Jurkat, Clone E6-1 (cell line): Measurements from ENCODE around the gene KREMEN1.

Experiments used
- DNase-seq: peaks from one replicate; pipeline ENCODE4 v3.0.0-alpha.2; 2011; ENCODE audit warnings: low read depth, low spot score
- H3K4me3 ChIP-seq: 2 replicates; pipeline ENCODE4 v1.5.1; 2011; ENCODE audit warnings: mild to moderate bottlenecking, low read length, control low read depth, moderate library complexity

Gene KREMEN1

DNA sequence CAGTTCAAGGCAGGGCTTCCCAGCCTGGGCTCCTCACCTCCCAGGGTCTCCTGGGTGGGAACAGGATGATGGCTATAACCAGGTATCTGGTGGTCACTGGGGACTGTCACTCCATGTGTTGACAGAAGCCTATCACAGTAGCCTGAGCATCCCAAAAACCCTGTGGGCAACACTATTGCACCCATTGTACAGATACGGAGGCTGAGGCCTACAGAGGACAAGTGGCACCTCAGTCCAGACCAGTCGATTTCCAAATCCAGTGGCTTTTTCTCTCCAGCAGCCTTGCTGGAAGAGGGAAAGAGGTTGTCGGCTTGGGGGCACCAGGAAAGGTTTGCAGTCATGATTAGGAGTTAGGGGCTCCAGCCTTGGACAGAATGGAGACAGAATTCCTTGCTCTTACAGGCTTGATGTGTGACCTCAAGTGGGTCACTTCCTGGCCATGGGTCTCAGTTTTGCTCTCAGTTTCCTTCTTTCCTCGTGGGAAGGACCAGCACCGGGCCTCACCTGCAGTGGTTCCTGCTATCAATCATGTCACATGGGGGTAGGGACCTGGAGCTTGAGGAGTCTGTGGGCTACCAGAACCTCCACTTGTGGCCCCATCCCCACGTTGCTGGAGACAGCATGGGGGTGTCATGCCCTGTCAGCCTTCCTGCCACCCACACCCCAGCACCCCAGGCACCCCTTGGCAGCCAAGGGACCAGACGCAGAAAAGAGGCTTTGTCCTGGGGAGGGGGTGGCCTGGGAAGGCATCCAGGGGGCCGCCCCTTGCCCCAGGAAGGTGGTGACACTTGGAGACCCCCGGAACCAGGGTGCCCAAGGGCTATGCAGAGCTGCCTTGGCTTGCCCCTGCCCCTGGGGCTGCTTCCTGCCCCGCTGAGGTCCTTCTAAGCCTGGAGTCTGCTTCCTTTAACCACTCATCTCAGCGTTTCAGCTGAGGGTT lies 135.0 kb downstream of the KREMEN1 start:
- no peak overlapping the region for H3K4me3 ChIP-seq
- DNase-seq, result no peak

DNA sequence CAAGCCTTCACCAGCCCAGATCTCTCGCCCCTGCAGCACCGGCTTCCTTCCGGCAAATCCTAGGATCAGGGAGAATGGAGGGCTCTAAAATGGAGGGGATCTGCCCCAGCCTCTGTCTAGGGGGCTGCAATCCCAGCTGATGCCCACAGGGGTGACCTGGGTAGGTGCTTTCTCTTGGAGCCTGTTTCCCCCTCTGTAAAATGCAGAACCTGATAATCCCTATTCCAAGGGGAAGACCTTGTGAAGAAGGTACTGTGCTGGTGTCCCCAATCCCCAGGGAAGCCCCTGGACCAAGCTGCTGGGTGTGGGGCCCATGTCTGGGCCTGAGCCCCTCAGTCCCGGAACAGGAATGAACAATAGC lies 135.6 kb downstream of the KREMEN1 start:
- no peak for DNase-seq
- no peak overlapping the region for H3K4me3 ChIP-seq

DNA sequence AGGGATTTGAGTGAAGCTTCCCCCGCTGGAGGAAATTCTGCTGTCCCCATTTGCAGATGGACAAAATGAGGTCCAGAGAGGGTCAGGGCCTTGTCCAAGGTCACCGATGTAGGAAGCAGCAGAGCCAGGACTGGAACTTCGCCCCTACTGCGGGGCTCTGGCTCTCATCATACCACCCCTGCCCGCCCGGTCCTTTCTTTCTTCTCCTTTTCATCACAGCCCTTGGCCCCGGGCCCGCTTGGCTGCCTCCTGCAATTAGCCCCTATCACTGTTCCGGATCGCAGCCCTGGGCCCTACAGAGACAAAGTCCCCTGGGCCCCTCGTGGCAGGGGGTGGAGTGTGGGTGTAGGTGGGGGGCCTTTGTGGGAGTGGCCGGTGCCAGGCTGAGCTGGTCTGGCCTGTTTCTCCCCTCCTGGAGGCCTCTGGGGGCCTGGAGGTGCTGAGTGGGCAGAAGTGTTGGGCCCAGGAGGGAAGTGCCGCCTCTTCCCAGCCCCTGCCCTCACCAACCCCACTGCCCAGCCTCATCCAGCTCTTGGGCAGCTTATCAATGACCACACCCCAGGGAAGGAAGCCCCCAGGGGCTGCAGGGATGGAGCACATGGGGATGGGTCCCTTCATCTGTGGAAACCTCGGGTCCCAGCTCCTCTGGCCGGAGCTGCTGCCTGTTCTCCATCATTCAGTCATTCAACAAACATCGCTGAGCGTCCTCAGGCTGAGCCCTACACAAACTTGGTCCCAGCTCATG lies 136.2 kb downstream of the KREMEN1 start:
- no peak overlapping the region for H3K4me3 ChIP-seq
- DNase-seq, result no peak

DNA sequence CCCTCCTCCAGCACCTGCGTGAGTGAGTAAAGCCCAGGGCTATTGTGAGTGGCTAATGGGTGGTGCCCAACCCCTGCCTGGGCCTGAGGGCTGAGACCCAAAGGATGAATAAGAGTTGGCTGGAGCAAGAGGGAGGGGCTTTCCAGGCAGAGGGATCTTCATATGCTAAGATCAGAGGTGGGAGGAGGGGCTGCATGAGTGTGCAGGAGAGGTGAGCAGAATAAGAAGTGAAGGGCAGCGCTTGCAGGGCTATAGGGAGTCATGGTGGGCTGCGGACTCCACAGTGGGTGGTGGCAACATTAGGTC lies 136.7 kb downstream of the KREMEN1 start:
- H3K4me3 ChIP-seq, result no peak overlapping the region
- no peak for DNase-seq

DNA sequence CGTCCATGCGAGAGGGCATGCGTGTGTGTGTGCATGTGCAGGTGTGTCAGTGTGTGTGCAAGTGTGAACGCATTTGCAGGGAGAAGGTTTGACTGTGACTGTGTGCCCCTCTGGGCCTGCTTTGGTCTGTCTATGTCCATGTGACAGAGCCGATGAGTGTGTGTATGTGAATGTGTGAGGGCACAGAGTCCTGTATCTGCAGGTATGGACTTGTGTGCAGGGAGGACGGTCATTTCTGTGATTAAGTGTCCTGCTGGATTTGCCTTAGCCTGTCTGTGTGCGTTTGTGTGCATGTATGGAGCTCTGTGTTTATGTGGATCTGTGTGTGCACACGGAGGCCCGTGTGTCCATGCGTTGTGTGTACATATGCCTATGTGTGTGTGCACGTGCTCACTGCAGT lies 138.2 kb downstream of the KREMEN1 start:
- no peak overlapping the region for H3K4me3 ChIP-seq
- no peak for DNase-seq

DNA sequence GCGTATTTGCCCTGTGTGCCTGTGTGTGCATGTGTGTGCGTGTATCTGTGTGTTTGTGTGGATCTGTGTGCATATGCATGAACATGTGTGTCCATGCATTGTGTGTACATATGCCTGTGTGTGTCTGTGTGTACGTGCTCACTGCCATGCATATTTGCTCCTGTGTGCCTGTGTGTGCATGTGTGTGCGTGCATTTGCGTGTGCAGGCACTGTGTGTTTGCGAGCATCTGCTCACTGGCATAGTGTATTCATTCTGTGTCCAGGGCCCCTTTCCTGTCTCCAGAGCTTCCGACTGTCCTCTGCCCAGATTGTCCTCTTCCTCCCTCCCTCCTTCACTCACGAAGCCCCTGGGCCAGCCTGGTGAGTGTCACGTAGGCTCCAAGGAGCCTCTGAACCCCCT lies 138.6 kb downstream of the KREMEN1 start:
- no peak overlapping the region for H3K4me3 ChIP-seq
- DNase-seq, result no peak

DNA sequence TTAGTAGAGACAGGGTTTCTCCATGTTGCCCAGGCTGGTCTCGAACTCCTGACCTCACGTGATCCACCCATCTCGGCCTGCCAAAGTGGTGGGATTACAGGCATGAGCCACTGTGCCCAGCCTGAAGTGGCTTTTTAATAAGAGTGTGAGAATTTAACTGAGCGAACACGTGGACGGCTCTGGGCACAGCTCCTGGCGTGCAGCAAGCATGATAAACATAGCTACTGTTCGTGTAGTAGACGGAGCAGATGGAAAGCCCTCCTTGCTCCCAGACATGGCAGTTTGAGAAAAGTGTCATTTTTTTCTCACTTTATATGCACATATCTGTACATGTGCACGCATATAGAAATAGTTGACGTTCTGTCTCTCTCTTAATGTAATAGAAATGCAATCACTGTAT lies 139.9 kb downstream of the KREMEN1 start:
- H3K4me3 ChIP-seq, result no peak overlapping the region
- DNase-seq, result no peak

DNA sequence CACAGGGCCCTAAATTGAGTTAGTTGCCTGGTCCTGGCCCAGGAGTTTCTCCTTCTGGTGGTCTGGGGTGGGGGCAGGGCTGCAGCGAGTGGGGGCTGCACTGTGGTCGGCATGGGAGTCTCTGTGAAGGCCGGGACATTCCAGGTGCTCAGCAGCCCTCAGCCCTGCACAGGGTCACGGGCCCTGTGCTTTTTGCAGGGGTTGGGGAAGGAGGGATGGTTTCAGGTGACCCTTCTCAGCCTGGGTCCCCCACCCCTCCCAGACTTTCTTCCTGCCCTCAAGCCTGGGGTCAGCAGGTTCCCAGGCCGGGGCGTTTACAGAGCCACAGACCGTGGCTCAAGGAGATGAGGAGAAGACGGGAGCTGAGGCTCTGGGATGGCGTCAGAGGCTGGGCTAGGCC lies 140.7 kb downstream of the KREMEN1 start:
- H3K4me3 ChIP-seq, result no peak overlapping the region
- no peak for DNase-seq

DNA sequence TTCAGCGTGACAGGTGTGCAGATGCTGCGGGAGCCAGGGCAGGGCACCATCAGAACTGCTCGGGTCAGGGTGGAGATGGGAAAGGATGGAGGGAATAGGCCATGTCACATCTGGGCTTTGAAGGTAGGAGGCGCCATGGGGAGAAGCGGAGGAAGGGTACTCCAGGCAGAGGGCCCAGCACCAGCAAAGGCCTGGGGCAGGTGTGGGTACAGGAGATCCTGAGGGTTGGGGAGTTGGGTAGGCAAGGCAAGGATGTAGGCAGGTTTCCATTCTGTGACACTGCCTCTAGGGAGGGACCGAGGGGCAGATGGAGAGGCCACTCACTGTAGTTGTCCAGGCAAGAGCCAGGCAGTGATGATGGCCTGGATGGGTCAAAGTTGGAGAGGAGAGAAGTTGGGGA lies 141.4 kb downstream of the KREMEN1 start:
- no peak overlapping the region for H3K4me3 ChIP-seq
- DNase-seq, result no peak

DNA sequence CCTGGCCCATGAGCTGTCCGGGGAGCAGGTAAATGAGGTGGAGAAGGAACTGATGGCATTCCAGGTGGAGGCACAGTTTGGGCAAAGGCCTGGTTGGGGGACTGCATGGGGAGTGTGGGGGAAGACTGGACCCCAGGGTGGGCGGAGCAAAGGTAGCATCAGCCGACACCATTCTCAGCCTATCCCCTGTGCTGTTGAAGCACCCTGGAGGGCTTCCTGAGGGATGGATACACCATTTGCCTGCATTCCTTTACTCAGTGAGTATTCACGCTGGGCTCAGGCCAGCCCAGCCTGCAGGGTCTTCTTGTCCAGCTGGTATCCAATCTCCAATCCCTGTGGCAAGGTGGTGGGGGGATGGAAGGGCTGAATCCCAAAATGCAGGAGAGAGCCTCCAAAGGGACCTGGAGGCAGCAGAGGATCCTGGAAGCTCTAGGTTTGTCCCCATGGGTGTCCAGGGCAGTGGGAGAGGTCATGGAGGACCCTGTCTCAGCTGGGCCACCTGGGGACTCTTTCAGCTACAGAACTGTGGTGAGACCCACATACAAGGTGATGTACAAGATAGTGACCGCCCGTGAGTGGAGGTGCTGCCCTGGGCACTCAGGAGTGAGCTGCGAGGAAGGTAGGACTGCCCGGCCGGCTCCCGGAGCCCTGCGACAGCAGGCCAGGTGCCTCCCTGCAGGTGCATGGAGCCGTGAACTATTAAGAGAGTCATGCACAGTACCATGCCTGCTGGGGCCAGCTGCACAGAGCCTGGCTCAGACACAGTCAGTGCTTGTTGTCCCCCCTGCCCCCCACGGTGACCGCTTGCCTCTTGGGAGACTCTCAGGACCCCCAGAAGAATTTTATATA lies 142.4 kb downstream of the KREMEN1 start:
- DNase-seq, result no peak

DNA sequence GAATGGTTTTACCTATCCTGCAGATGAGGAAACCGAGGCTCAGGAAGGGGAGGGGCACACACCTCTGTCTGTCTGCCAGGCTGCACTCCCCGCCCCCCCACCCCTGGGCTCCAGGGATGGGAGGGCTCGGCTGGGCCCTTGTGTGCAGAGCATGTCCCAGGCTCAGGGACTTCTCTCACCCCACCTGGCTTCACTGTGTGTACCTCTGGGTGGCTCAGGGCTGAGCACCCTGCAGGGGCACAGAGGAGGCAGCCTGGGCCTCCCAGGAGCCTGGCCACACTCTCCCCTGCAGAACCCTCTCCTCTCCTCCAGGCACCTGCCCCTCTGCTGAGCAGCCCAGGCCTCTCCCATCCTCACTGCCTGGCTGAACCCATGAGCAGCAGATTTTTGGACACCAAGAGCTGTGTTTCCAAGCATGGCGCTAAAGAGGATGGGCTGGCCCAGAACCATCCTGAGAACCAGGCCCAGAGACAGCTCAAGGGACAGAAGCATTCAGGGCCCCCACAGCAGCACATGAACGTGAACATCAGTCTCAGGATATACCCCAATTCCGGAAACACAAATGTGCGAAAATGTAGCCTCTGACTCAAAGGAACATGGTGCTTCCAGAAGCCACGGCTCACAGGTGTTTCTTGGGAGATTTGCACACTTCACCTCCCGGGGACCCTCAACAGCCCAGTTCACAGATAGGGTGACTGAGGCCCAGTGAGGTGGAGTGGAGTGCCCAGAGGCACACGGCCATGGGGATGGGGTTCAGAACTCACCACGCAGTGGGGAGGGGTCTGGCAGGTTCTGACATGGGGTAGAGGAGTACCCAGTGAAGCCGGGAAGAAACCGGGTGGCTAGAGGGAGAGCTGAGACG lies 143.4 kb downstream of the KREMEN1 start:
- no peak for DNase-seq
- H3K4me3 ChIP-seq, result no peak overlapping the region

More for the DNA sequence above, 142.4 kb downstream of the KREMEN1 start:
- H3K4me3 ChIP-seq, result no peak overlapping the region

DNA sequence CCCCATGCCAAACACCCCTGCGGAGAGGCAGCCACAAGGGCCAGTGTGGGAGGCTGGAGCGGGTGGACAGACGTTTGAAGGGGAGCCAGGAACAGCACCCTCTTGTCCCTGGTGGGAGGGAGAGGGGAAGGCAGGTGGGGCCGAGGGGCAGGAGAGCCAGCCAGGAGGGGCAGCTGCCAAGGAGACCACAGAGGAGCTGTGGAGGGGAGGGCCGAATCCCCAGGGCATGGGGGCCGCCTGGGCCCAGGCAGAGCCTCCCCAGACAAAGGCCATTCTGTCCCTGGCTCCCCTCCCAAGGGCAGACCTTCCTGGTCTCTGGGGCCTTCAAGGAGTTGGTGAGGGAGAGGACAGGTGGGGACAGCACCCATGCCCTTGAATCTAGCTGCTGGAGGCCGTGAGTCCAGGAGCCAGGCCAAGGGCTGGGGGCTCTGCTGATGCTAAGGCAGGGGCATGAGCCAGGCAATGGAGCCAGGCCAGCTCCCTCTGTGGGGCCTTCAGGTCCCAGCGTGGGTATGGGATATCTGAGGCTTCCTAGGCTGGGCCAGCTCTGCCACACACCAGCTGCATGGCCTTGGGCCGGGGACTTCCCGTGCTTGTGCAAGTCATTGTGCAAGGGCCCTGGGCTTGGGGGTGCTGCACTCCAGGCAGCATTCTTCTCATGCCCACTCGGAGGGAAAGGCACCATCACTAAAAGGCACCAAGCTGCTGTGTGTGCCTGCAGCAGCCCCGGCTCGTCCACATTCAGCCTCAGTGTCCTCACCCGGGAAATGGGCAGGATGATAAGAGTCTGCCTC lies 144.2 kb downstream of the KREMEN1 start:
- DNase-seq, result no peak
- no peak overlapping the region for H3K4me3 ChIP-seq
